ENCODE data around the gene PRIMA1. TPM values are rescaled to one million over a fixed set of nuclear protein-coding genes. Genes with fewer than 3 reads are reported as not detected.
"Not testable (repeated sequence)": the region's sequence is repeated elsewhere in the genome, so short reads cannot be mapped to it uniquely, and the experiment has no call there.

Gene PRIMA1
- total and polyA plus RNA-seq, 8 donors, result 1.2 to 9.9 (median 4.9) TPM

- Histone ChIP-seq H3K4me1 (no peaks in the 10 kb centered on the region), H3K9me3 (peaks cover 0 to 50% (median 35%) of the 10 kb centered on the region in 4 donors), H3K4me3 (no peak overlapping the region), H3K27ac (no peak overlapping the region), H3K36me3 (no peaks in the 10 kb centered on the region), H3K27me3 (no peaks in the 10 kb centered on the region)
- no peak for DNase-seq
- intact Hi-C loops (cut with DNase I; ENCODE audit: low total_unique reads), result no loop called here
- TF ChIP-seq EP300 (IDR thresholded peaks at IDR 0.05) (no peak), POLR2A (IDR thresholded peaks at IDR 0.05) (no peak), POLR2AphosphoS5 (IDR thresholded peaks at IDR 0.05) (no peak), CTCF (IDR thresholded peaks at IDR 0.05) (no peak)
- WGBS, 5 donors, result 73 to 93% (median 84%) methylated on average over 1 of the region's 1 CpG
These were observed 22.7 kb upstream of the PRIMA1 start for GRCh38 chr14:93811020-93811419.

- H3K27ac ChIP-seq; intact Hi-C loops (cut with DNase I; ENCODE audit: low total_unique reads); DNase-seq; H3K4me1 ChIP-seq; H3K4me3 ChIP-seq; H3K36me3 ChIP-seq; H3K27me3 ChIP-seq: not testable (repeated sequence)
- 63 to 73% (median 69%) methylated on average over 5 to 6 of the region's 6 CpGs for WGBS, 5 donors
- peaks cover 0 to 38% (median 29%) of the 10 kb centered on the region in 4 donors for H3K9me3 ChIP-seq
These were observed 21.5 kb upstream of the PRIMA1 start for GRCh38 chr14:93809491-93810420.

GRCh38 chr14:93804654-93805053 lies 16.4 kb upstream of the PRIMA1 start:
- Histone ChIP-seq H3K4me1 (peaks cover 0 to 8% (median 3%) of the 10 kb centered on the region in 4 donors), H3K9me3 (peaks cover 0 to 9% (median 5%) of the 10 kb centered on the region in 4 donors), H3K36me3 (no peaks in the 10 kb centered on the region), H3K4me3 (no peak overlapping the region), H3K27ac (no peak overlapping the region), H3K27me3 (no peaks in the 10 kb centered on the region)
- no peak for DNase-seq
- WGBS, 5 donors, result 51 to 60% (median 55%) methylated on average over 9 of the region's 9 CpGs
- intact Hi-C loops (cut with DNase I; ENCODE audit: low total_unique reads), result no loop called here
- TF ChIP-seq CTCF (IDR thresholded peaks at IDR 0.05), result no peak
- TF ChIP-seq POLR2AphosphoS5 (IDR thresholded peaks at IDR 0.05), result no peak
- TF ChIP-seq POLR2A (IDR thresholded peaks at IDR 0.05), result no peak
- no peak for TF ChIP-seq EP300 (IDR thresholded peaks at IDR 0.05)

GRCh38 chr14:93803408-93804318 lies 15.4 kb upstream of the PRIMA1 start:
- intact Hi-C loops (cut with DNase I; ENCODE audit: low total_unique reads), result no loop called here
- H3K4me3 ChIP-seq, result no peak overlapping the region
- peak in 1 of 2 donors; percentile 56 for DNase-seq
- H3K27me3 ChIP-seq, result no peaks in the 10 kb centered on the region
- peaks cover 0 to 2% (median 0%) of the 10 kb centered on the region in 4 donors for H3K9me3 ChIP-seq
- H3K4me1 ChIP-seq, result peaks cover 0 to 8% (median 3%) of the 10 kb centered on the region in 4 donors
- WGBS, 5 donors, result 73 to 91% (median 79%) methylated on average over 15 of the region's 15 CpGs
- no peak for TF ChIP-seq POLR2AphosphoS5 (IDR thresholded peaks at IDR 0.05)
- TF ChIP-seq CTCF (IDR thresholded peaks at IDR 0.05), result no peak
- no peak for TF ChIP-seq POLR2A (IDR thresholded peaks at IDR 0.05)
- TF ChIP-seq EP300 (IDR thresholded peaks at IDR 0.05), result no peak
- H3K27ac ChIP-seq, result peak overlapping the region in 4 of 5 donors; percentile 25 to 57 (median 36)
- H3K36me3 ChIP-seq, result no peaks in the 10 kb centered on the region

Measured in stomach (tissue), 9 donors.